Left lung (tissue), 10 donors: Measurements from ENCODE around the gene SYNE2. TPM values are rescaled to one million over a fixed set of nuclear protein-coding genes. Genes with fewer than 3 reads are reported as not detected.

ENCODE experiments used
- ATAC-seq: fragments of 200-7000 bp; cut with Tn5 transposase; one replicate; pipeline ENCODE4 v1.9.1; 2020; ENCODE audit warnings: moderate library complexity
- DNase-seq, 4 donors: peaks; one replicate each; pipeline ENCODE4 v3.0.0-alpha.2; 2013 to 2020
- H3K27ac ChIP-seq, 2 donors: fragments of 200-600 bp; sonication (generic) in 1 of 2; one replicate each; pipeline versions ENCODE4 v1.5.0 to v1.8.0; 2020 to 2021
- H3K27me3 ChIP-seq, 2 donors: fragments of 200-600 bp; sonication (generic) in 1 of 2; one replicate each; pipeline versions ENCODE4 v1.5.0 to v1.8.0; 2020 to 2021
- H3K36me3 ChIP-seq, 2 donors: fragments of 200-600 bp; sonication (generic) in 1 of 2; one replicate each; pipeline versions ENCODE4 v1.5.0 to v1.8.0; 2020 to 2021
- H3K4me1 ChIP-seq, 2 donors: fragments of 200-600 bp; one replicate each; pipeline ENCODE4 v1.8.0; 2021
- H3K4me3 ChIP-seq, 2 donors: fragments of 200-600 bp; sonication (generic) in 1 of 2; one replicate each; pipeline versions ENCODE4 v1.5.0 to v1.8.0; 2020 to 2021; ENCODE audit warnings: mild to moderate bottlenecking in 1 of 2
- H3K9me3 ChIP-seq, 2 donors: fragments of 200-600 bp; sonication (generic) in 1 of 2; one replicate each; pipeline versions ENCODE4 v1.5.0 to v1.8.0; 2020 to 2021
- CTCF ChIP-seq, 2 donors: fragments of 200-600 bp; sonication (generic) in 1 of 2; IDR thresholded peaks; one replicate each; pipeline versions ENCODE4 v1.5.0 to v1.8.0; 2021; ENCODE audit warnings: antibody characterized with exemption in 2 of 2
- intact Hi-C, 2 donors: fragments of 100-400 bp; cut with DNase I; formaldehyde crosslinking; loops; one replicate each; pipeline versions ENCODE4 v1.11.2 to v1.14.2; 2022
- polyA plus RNA-seq, 6 donors: library from polyadenylated mRNA; unstranded; fragments of 120-200 nt; gene quantifications; one replicate each; pipeline ENCODE4 v1.2.1, GENCODE V29; 2013; ENCODE audit not compliant: insufficient read length in 6 of 6
- total RNA-seq, 2 donors: library from RNA; stranded (reverse); fragmentation: NEBNext Ultra II Directional; extraction: Animal tissue kit (Norgen Biotek cat#: 25700); gene quantifications; one replicate each; pipeline ENCODE4 v1.2.1, GENCODE V29; 2021
- donor health status: DM: no; HTN: yes; CAD: no.
- donor health status: DM: no; HTN: no; CAD: no.

The SYNE2 gene
- total and polyA plus RNA-seq, 8 donors = 59.6 to 109 (median 88.5) TPM

- H3K36me3 ChIP-seq = peaks cover 0 to 51% of the 10 kb centered on the region in 2 donors
- no peaks in the 10 kb centered on the region for H3K27me3 ChIP-seq
- no peak overlapping the region for H3K27ac ChIP-seq
- H3K4me1 ChIP-seq = no peaks in the 10 kb centered on the region
- ATAC-seq (no peak), DNase-seq (no peak)
- TF ChIP-seq CTCF (IDR thresholded peaks at IDR 0.05) = no peak
- intact Hi-C loops = no loop called here
- H3K9me3 ChIP-seq = no peaks in the 10 kb centered on the region
- no peak overlapping the region for H3K4me3 ChIP-seq
Observed at GRCh38 chr14:64119980-64120379, 267.2 kb downstream of the SYNE2 start.

GRCh38 chr14:64123241-64123822 is 270.5 kb downstream of the SYNE2 start:
- Histone ChIP-seq H3K36me3 (peaks cover 0 to 75% of the 10 kb centered on the region in 2 donors), H3K4me3 (no peak overlapping the region), H3K27me3 (no peaks in the 10 kb centered on the region), H3K9me3 (no peaks in the 10 kb centered on the region), H3K27ac (no peak overlapping the region), H3K4me1 (no peaks in the 10 kb centered on the region)
- intact Hi-C loops = no loop called here
- no peak for ATAC-seq
- DNase-seq = no peak
- no peak for TF ChIP-seq CTCF (IDR thresholded peaks at IDR 0.05)

GRCh38 chr14:64125270-64125669 is 272.5 kb downstream of the SYNE2 start:
- no peaks in the 10 kb centered on the region for H3K4me1 ChIP-seq
- no peak for ATAC-seq
- TF ChIP-seq CTCF (IDR thresholded peaks at IDR 0.05) = no peak
- no peak overlapping the region for H3K4me3 ChIP-seq
- H3K9me3 ChIP-seq = no peaks in the 10 kb centered on the region
- no peak for DNase-seq
- H3K27ac ChIP-seq = no peak overlapping the region
- H3K27me3 ChIP-seq = no peaks in the 10 kb centered on the region
- H3K36me3 ChIP-seq = peaks cover 0 to 94% of the 10 kb centered on the region in 2 donors
- intact Hi-C loops = no loop called here

GRCh38 chr14:64126548-64126947 is 273.7 kb downstream of the SYNE2 start:
- no peak overlapping the region for H3K4me3 ChIP-seq
- H3K4me1 ChIP-seq = no peaks in the 10 kb centered on the region
- ATAC-seq = no peak
- intact Hi-C loops = no loop called here
- H3K27ac ChIP-seq = no peak overlapping the region
- DNase-seq = no peak
- H3K36me3 ChIP-seq = peaks cover 0 to 90% of the 10 kb centered on the region in 2 donors
- TF ChIP-seq CTCF (IDR thresholded peaks at IDR 0.05) = no peak
- no peaks in the 10 kb centered on the region for H3K9me3 ChIP-seq
- no peaks in the 10 kb centered on the region for H3K27me3 ChIP-seq

- Histone ChIP-seq H3K27me3 (no peaks in the 10 kb centered on the region), H3K4me1 (no peaks in the 10 kb centered on the region), H3K9me3 (no peaks in the 10 kb centered on the region), H3K27ac (no peak overlapping the region), H3K36me3 (peaks cover 0 to 74% of the 10 kb centered on the region in 2 donors), H3K4me3 (no peak overlapping the region)
- no peak for TF ChIP-seq CTCF (IDR thresholded peaks at IDR 0.05)
- ATAC-seq (peak; percentile 37), DNase-seq (peak in 1 of 4 donors; percentile 11)
- intact Hi-C loops = no loop called here
Observed at GRCh38 chr14:64137657-64138290, 285.0 kb downstream of the SYNE2 start.
